D721Med (cell line): ENCODE results near the gene LRP1-AS.

Experiments used
- DNase-seq: peaks from one replicate; pipeline ENCODE4 v3.0.0; 2011; ENCODE audit warnings: low spot score; ENCODE audit not compliant: insufficient read length
- FAIRE-seq: peaks from 2 replicates; lab custom pipeline; 2011; peaks lifted over from hg19 to GRCh38; lab: Jason Lieb, UNC
- CTCF ChIP-seq: IDR thresholded peaks from 2 replicates; pipeline ENCODE4 v1.5.1; 2012; ENCODE audit warnings: mild to moderate bottlenecking, control low read depth; ENCODE audit not compliant: insufficient read depth; ENCODE audit errors: missing control alignments

LRP1-AS gene

GRCh38 chr12:57143454-57143853, 4.0 kb downstream of the LRP1-AS start:
- no peak for TF ChIP-seq CTCF
- DNase-seq, result no peak
- no peak for FAIRE-seq

GRCh38 chr12:57142727-57143126, 4.7 kb downstream of the LRP1-AS start:
- no peak for TF ChIP-seq CTCF
- FAIRE-seq (no peak), DNase-seq (no peak)

- no peak for TF ChIP-seq CTCF
- FAIRE-seq (no peak), DNase-seq (no peak)
Observed at GRCh38 chr12:57142121-57142520, 5.3 kb downstream of the LRP1-AS start.

- TF ChIP-seq CTCF, result no peak
- FAIRE-seq, result no peak
- DNase-seq, result no peak
Observed at GRCh38 chr12:57141249-57141648, 6.2 kb downstream of the LRP1-AS start.

- TF ChIP-seq CTCF, result no peak
- no peak for FAIRE-seq
- no peak for DNase-seq
Observed at GRCh38 chr12:57139796-57140649, 7.4 kb downstream of the LRP1-AS start.

GRCh38 chr12:57138526-57139272, 8.7 kb downstream of the LRP1-AS start:
- no peak for DNase-seq

More at GRCh38 chr12:57138526-57139272, 8.7 kb downstream of the LRP1-AS start:
- no peak for TF ChIP-seq CTCF
- FAIRE-seq, result no peak
